HepG2 (cell line): ENCODE measurements around the gene ZIK1. TPM values are rescaled to one million over a fixed set of nuclear protein-coding genes. Genes with fewer than 3 reads are reported as not detected.

Source experiments
- BCL3 ChIP-seq: sonication (generic); formaldehyde crosslinking; IDR thresholded peaks from 2 replicates; pipeline ENCODE4 v1.5.1; 2020; ENCODE audit warnings: mild to moderate bottlenecking, missing genetic modification reagents, moderate library complexity
- BCLAF1 ChIP-seq: fragments of 450-650 bp; IDR thresholded peaks from 2 replicates; pipeline ENCODE4 v1.6.1; 2017; ENCODE audit warnings: mild to moderate bottlenecking
- CERS6 ChIP-seq: sonication (generic); formaldehyde crosslinking; IDR thresholded peaks from 2 replicates; pipeline ENCODE4 v1.5.0; 2020; ENCODE audit warnings: missing genetic modification reagents
- FLYWCH1 ChIP-seq: sonication (generic); formaldehyde crosslinking; IDR thresholded peaks from 2 replicates; pipeline ENCODE4 v1.8.1; 2023; ENCODE audit warnings: mild to moderate bottlenecking, missing genetic modification reagents
- HIC2 ChIP-seq: sonication (generic); formaldehyde crosslinking; IDR thresholded peaks from 2 replicates; pipeline ENCODE4 v1.9.0; 2022; ENCODE audit warnings: low read depth, missing genetic modification reagents
- HMG20B ChIP-seq: conservative IDR thresholded peaks from 2 replicates; pipeline ENCODE4 v1.6.1; 2016; ENCODE audit warnings: missing genetic modification reagents, missing compliant biosample characterization
- HOXD1 ChIP-seq: sonication (generic); formaldehyde crosslinking; IDR thresholded peaks from 2 replicates; pipeline ENCODE4 v1.5.0; 2020; ENCODE audit warnings: missing genetic modification reagents
- IRF1 ChIP-seq: sonication (generic); formaldehyde crosslinking; IDR thresholded peaks from 2 replicates; pipeline ENCODE4 v1.4.0; 2020; ENCODE audit warnings: low read depth, mild to moderate bottlenecking, missing genetic modification reagents
- KDM2A ChIP-seq: sonication (generic); formaldehyde crosslinking; IDR thresholded peaks from 2 replicates; pipeline ENCODE4 v1.4.0; 2020; ENCODE audit warnings: low read depth, missing genetic modification reagents, borderline replicate concordance
- NR0B2 ChIP-seq: sonication (generic); formaldehyde crosslinking; IDR thresholded peaks from 2 replicates; pipeline ENCODE4 v1.4.0; 2020; ENCODE audit warnings: mild to moderate bottlenecking, missing genetic modification reagents
- SMAD1 ChIP-seq: sonication (generic); formaldehyde crosslinking; IDR thresholded peaks from 2 replicates; pipeline ENCODE4 v1.4.0; 2020; ENCODE audit warnings: missing genetic modification reagents, low read depth, mild to moderate bottlenecking, borderline replicate concordance
- SMAD3 ChIP-seq: sonication (generic); formaldehyde crosslinking; IDR thresholded peaks from 2 replicates; pipeline ENCODE4 v1.4.0; 2020; ENCODE audit warnings: missing genetic modification reagents
- SNRNP70 ChIP-seq: fragments of 200-400 bp; formaldehyde crosslinking; IDR thresholded peaks from 2 replicates; pipeline ENCODE4 v1.6.1; 2017; ENCODE audit warnings: mild to moderate bottlenecking, low read depth, low read length, moderate library complexity
- ZNF335 ChIP-seq: sonication (generic); formaldehyde crosslinking; IDR thresholded peaks from 2 replicates; pipeline ENCODE4 v1.4.0; 2020; ENCODE audit warnings: missing genetic modification reagents
- ZNF343 ChIP-seq: sonication (generic); formaldehyde crosslinking; IDR thresholded peaks from 2 replicates; pipeline ENCODE4 v1.4.0; 2020; ENCODE audit warnings: mild to moderate bottlenecking, missing genetic modification reagents
- ZNF512 ChIP-seq: sonication (generic); formaldehyde crosslinking; IDR thresholded peaks from 2 replicates; pipeline ENCODE4 v1.4.0; 2020; ENCODE audit warnings: mild to moderate bottlenecking, missing genetic modification reagents
- ZNF556 ChIP-seq: sonication (generic); formaldehyde crosslinking; IDR thresholded peaks from 2 replicates; pipeline ENCODE4 v1.4.0; 2020; ENCODE audit warnings: mild to moderate bottlenecking, missing genetic modification reagents, borderline replicate concordance
- ZNF839 ChIP-seq: sonication (generic); formaldehyde crosslinking; IDR thresholded peaks from 2 replicates; pipeline ENCODE4 v1.4.0; 2020; ENCODE audit warnings: missing genetic modification reagents, mild to moderate bottlenecking, borderline replicate concordance
- polyA plus RNA-seq, 8 experiments: library from polyadenylated mRNA; depleted of rRNA in 3 of 8; stranded (reverse) in 7 of 8; unstranded in 1 of 8; fragments of >200 nt; fragmentation: Illumina TruSeq in 4 of 8; extraction: Trizol in 4 of 8; gene quantifications; 2 replicates each; pipeline versions ENCODE4 v1.2.1 to v1.2.3, GENCODE V29; 2011 to 2016; ENCODE audit warnings: low read depth in 4 of 8, missing spikeins in 1 of 8, mixed read lengths in 1 of 8; ENCODE audit not compliant: insufficient read depth in 1 of 8
- total RNA-seq, 5 experiments: library from RNA; depleted of rRNA; stranded (reverse); fragments of >200 nt; fragmentation: Illumina TruSeq; extraction: Trizol; gene quantifications; 2 replicates each; pipeline ENCODE4 v1.2.3, GENCODE V29; 2016; ENCODE audit warnings: low read depth in 1 of 5

The ZIK1 gene
- total and polyA plus RNA-seq, 2 of the 13 experiments (the other 11 are each of a cell fraction or from before 2014, with no cell fraction given), result 2.1 to 7.2 TPM

- TF ChIP-seq BCL3 (CRISPR knock-in tag) (peak; percentile 50; the same call in 1 of the 2 replicates), FLYWCH1 (no peak), ZNF335 (CRISPR knock-in tag) (peak; percentile 64; the same call in 1 of the 2 replicates), SMAD3 (CRISPR knock-in tag) (peak; percentile 71; the same call in 1 of the 2 replicates), ZNF512 (no peak), ZNF839 (CRISPR knock-in tag) (no peak), HOXD1 (CRISPR knock-in tag) (no peak), ZNF343 (CRISPR knock-in tag) (0 out of 2 replicates have a peak, but pooled peaks have one; percentile 73), ZNF556 (CRISPR knock-in tag) (peak; percentile 57; the same call in 1 of the 2 replicates), SMAD1 (CRISPR knock-in tag) (no peak), IRF1 (no peak), KDM2A (CRISPR knock-in tag) (peak; percentile 98), CERS6 (CRISPR knock-in tag) (no peak), HIC2 (no peak), BCLAF1 (no peak), NR0B2 (CRISPR knock-in tag) (no peak), SNRNP70 (no peak), HMG20B (CRISPR knock-in tag) (no peak)
These were observed 49.3 kb downstream of the ZIK1 start, which contains the start of gene ZNF211 (continued) for GRCh38 chr19:57632987-57633831.
